RWPE2 (cell line): Measurements from ENCODE around the gene EDAR.

Experiments
- ATAC-seq: fragments of 200-7000 bp; cut with Tn5 transposase; 3 replicates; pipeline ENCODE4 v1.9.1; 2021; ENCODE audit warnings: low read depth
- DNase-seq: peaks from one replicate; pipeline ENCODE4 v3.0.0-alpha.2; 2020; ENCODE audit warnings: low spot score
- H3K27ac ChIP-seq: fragments of 450-650 bp; 2 replicates; pipeline ENCODE4 v1.5.1; 2017; ENCODE audit warnings: mild to moderate bottlenecking; ENCODE audit not compliant: poor library complexity, severe bottlenecking
- H3K27me3 ChIP-seq: fragments of 250-450 bp; sonication (Bioruptor Pico); 2 replicates; pipeline ENCODE4 v1.5.1; 2021; ENCODE audit warnings: mild to moderate bottlenecking, moderate library complexity; ENCODE audit not compliant: insufficient read depth, poor library complexity, severe bottlenecking
- H3K36me3 ChIP-seq: fragments of 250-450 bp; sonication (Bioruptor Pico); 2 replicates; pipeline ENCODE4 v1.5.1; 2020; ENCODE audit warnings: low read depth, mild to moderate bottlenecking, moderate library complexity
- H3K4me1 ChIP-seq: fragments of 250-450 bp; sonication (Bioruptor Pico); 2 replicates; pipeline ENCODE4 v1.5.1; 2021; ENCODE audit warnings: mild to moderate bottlenecking, moderate library complexity; ENCODE audit not compliant: insufficient read depth, poor library complexity, severe bottlenecking
- H3K4me3 ChIP-seq: fragments of 250-450 bp; sonication (Bioruptor Pico); 2 replicates; pipeline ENCODE4 v1.5.1; 2021; ENCODE audit warnings: mild to moderate bottlenecking, moderate library complexity; ENCODE audit not compliant: severe bottlenecking
- H3K9me3 ChIP-seq: fragments of 250-450 bp; sonication (Bioruptor Pico); 2 replicates; pipeline ENCODE4 v1.5.1; 2021; ENCODE audit warnings: mild to moderate bottlenecking, moderate library complexity; ENCODE audit not compliant: severe bottlenecking
- TF ChIP-seq, protein P1 (sequence below): fragments of 450-650 bp; IDR thresholded peaks from one replicate; pipeline ENCODE4 v1.5.1; 2017; ENCODE audit warnings: mild to moderate bottlenecking, moderate library complexity; ENCODE audit not compliant: poor library complexity, severe bottlenecking

The EDAR gene

DNA sequence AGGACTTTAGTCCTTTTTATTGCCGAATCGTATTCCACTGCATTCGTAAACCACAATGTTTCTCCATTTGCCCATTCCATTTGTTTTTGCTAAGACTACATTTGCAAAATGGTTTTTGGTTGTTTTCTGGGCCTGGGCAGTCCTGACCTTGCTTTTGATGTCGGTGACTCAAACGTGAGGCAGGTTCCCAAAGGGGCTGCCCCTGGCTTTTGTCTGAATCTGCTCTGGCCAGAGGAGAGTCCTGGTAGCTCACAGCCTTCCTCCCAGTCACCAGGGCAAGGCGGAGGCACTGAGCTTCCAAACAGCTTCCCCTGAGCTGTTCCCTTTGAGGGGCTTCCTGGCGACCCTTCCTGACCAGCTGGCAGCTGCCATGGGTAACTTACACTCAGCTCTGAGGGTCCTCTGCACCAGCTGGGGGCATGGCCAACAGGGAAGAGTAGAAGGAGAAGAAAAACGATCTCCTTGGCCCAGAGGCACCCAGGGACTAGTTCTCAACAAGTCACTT, 47.8 kb downstream of the EDAR start:
- H3K27ac ChIP-seq: no peak overlapping the region
- no peaks in the 10 kb centered on the region for H3K4me1 ChIP-seq
- TF ChIP-seq, protein P1, sequence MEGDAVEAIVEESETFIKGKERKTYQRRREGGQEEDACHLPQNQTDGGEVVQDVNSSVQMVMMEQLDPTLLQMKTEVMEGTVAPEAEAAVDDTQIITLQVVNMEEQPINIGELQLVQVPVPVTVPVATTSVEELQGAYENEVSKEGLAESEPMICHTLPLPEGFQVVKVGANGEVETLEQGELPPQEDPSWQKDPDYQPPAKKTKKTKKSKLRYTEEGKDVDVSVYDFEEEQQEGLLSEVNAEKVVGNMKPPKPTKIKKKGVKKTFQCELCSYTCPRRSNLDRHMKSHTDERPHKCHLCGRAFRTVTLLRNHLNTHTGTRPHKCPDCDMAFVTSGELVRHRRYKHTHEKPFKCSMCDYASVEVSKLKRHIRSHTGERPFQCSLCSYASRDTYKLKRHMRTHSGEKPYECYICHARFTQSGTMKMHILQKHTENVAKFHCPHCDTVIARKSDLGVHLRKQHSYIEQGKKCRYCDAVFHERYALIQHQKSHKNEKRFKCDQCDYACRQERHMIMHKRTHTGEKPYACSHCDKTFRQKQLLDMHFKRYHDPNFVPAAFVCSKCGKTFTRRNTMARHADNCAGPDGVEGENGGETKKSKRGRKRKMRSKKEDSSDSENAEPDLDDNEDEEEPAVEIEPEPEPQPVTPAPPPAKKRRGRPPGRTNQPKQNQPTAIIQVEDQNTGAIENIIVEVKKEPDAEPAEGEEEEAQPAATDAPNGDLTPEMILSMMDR: no peak
- no peaks in the 10 kb centered on the region for H3K36me3 ChIP-seq
- no peaks in the 10 kb centered on the region for H3K9me3 ChIP-seq
- DNase-seq (no peak), ATAC-seq (no peak)
- no peak overlapping the region for H3K4me3 ChIP-seq
- H3K27me3 ChIP-seq: no peaks in the 10 kb centered on the region

DNA sequence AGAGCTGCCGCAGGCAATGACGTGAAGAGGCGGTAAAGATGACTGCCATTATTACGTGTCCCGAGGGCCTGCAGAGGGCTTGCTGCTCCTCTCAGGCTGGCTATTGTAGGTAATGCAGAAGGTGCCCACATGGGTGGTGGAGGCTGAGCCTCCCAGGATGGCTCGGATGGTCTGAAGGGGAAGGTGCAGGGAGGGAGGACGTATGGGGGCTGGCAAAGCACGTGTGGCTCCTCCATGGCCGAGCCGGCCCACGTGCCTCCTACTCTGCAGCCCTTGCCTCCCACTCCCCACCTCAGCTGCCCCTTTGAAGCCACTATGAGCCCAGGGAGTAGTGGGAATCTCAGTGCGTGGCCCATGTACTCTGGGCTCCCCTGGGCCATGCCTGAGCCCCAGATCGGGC, 48.9 kb downstream of the EDAR start:
- Histone ChIP-seq H3K27ac (no peak overlapping the region), H3K9me3 (no peaks in the 10 kb centered on the region), H3K27me3 (no peaks in the 10 kb centered on the region), H3K36me3 (no peaks in the 10 kb centered on the region), H3K4me3 (no peak overlapping the region), H3K4me1 (no peaks in the 10 kb centered on the region)
- DNase-seq: no peak
- ATAC-seq: no peak
- TF ChIP-seq, protein P1: no peak

DNA sequence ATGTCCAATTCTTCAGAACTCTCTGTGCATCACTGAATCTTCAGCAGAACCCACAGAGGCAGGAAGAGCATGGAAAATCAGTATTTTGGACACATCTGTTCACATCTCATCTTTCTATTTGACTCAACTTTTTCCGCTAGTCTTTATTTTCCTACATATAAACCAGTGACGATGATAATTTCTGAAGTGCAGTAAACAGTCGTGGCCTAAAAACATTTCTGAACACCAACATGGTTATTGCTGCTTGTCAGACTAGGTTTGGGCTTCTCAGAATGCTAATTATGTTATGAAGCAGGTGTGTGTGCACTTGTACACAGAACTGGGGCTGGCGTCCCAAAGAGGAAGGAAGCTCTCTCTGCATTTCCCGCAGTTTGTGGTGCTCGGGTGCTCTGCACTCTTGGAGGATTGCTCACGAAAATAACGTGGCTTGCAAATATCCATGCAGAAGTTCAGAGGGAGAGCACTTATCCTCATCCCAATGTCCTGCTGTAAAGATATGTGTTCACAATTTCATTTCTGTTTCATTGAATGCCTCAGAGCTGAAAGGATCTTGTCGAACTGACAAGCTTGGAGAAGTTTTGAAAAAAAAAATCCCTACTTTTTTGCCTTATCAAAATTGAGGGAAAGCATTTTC, 50.8 kb downstream of the EDAR start:
- Histone ChIP-seq H3K27me3 (no peaks in the 10 kb centered on the region), H3K9me3 (no peaks in the 10 kb centered on the region), H3K27ac (no peak overlapping the region), H3K4me1 (no peaks in the 10 kb centered on the region), H3K36me3 (no peaks in the 10 kb centered on the region), H3K4me3 (no peak overlapping the region)
- ATAC-seq: no peak
- TF ChIP-seq, protein P1: no peak
- DNase-seq: no peak

DNA sequence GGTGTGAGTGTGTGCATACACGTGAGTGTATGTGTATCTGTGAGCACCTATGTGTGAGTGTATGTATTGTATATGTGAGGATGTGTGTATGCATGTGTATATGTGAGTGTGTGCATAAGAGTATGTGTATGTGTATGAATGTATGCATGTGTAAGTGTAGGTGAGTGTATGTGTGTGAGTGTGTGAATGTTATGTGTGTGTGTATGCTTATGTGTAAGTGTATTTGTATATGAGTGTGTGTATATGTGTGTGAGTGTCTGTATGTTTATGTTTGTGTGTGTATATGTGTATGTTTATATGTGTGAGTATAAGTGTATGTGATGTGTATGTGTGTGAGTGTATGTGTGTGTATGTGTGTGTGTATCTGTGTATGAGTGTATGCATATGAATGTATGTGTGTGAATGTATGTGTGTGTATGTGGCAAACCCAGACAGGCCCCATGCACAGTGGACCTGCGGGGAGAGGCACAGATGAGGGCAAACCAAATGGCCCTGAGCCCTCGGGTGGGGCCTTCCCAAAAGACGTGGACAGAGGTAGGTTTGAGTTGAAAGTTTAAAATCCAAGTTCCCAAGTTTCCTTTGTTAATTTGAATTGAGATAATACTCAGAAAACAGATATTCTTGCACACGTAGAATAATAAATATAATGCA, 51.5 kb downstream of the EDAR start:
- ATAC-seq: no peak
- TF ChIP-seq, protein P1: no peak

DNA sequence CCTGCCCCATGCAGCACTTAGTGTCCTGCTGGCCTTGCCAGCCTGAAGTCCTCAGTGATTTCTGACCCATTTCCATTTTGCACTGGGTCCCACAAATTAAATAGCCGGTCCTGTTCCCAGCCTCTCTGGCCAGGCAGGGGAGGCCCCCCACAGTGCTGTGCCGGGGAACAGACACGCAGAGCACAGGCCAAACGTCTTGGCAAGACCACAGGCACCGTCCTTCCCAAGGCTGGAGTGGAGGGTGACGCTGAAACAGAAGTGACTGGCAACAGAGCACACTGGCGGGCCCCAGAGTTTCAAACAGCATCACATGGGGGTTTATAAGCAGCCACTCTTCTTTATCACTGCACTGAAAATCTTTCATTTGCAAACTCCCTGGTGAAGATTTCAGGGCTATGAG, 52.2 kb downstream of the EDAR start:
- no peaks in the 10 kb centered on the region for H3K4me1 ChIP-seq
- DNase-seq (no peak), ATAC-seq (no peak)
- no peak overlapping the region for H3K27ac ChIP-seq
- no peaks in the 10 kb centered on the region for H3K27me3 ChIP-seq
- no peaks in the 10 kb centered on the region for H3K36me3 ChIP-seq
- no peak overlapping the region for H3K4me3 ChIP-seq
- H3K9me3 ChIP-seq: no peaks in the 10 kb centered on the region
- TF ChIP-seq, protein P1: no peak

More for the DNA sequence above, 51.5 kb downstream of the EDAR start:
- Histone ChIP-seq H3K4me1 (no peaks in the 10 kb centered on the region), H3K27me3 (no peaks in the 10 kb centered on the region), H3K27ac (no peak overlapping the region), H3K9me3 (no peaks in the 10 kb centered on the region), H3K36me3 (no peaks in the 10 kb centered on the region), H3K4me3 (no peak overlapping the region)
- DNase-seq: no peak
